Vagina (tissue), 2 donors: ENCODE results near the gene POC1A. TPM values are rescaled to one million over a fixed set of nuclear protein-coding genes. Genes with fewer than 3 reads are reported as not detected.

Source experiments
- DNase-seq, 2 donors: peaks; one replicate each; pipeline ENCODE4 v3.0.0-alpha.2; 2017; ENCODE audit errors: extremely low spot score in 2 of 2
- H3K27ac ChIP-seq: fragments of 200-600 bp; sonication (generic); one replicate; pipeline ENCODE4 v1.5.1; 2019
- H3K27me3 ChIP-seq: fragments of 200-600 bp; sonication (generic); one replicate; pipeline ENCODE4 v1.5.1; 2019
- H3K36me3 ChIP-seq, 2 donors: fragments of 200-600 bp; sonication (generic); one replicate each; pipeline ENCODE4 v1.5.1; 2017 to 2019
- H3K4me1 ChIP-seq: fragments of 200-600 bp; sonication (generic); one replicate; pipeline ENCODE4 v1.5.1; 2019
- H3K4me3 ChIP-seq, 2 donors: fragments of 200-600 bp; sonication (generic); 1 replicate in 1 of 2; 2 replicates in 1 of 2; pipeline ENCODE4 v1.5.1; 2016 to 2019
- H3K9me3 ChIP-seq: fragments of 200-600 bp; sonication (generic); one replicate; pipeline ENCODE4 v1.5.1; 2019
- CTCF ChIP-seq, 3 experiments: fragments of 450-650 bp in 2 of 3; fragments of 200-600 bp in 1 of 3; sonication (generic) in 1 of 3; IDR thresholded peaks; one replicate each; pipeline ENCODE4 v1.5.1; 2017 to 2019; ENCODE audit warnings: antibody characterized with exemption in 3 of 3, mild to moderate bottlenecking in 2 of 3, moderate library complexity in 2 of 3
- POLR2A ChIP-seq, 2 donors: fragments of 450-650 bp; IDR thresholded peaks; one replicate each; pipeline ENCODE4 v1.6.1; 2017; ENCODE audit warnings: antibody characterized with exemption in 2 of 2, mild to moderate bottlenecking in 2 of 2, moderate library complexity in 2 of 2
- POLR2AphosphoS5 ChIP-seq, 2 donors: sonication (generic); formaldehyde crosslinking; IDR thresholded peaks; one replicate each; pipeline ENCODE4 v1.9.0; 2017; ENCODE audit warnings: antibody characterized with exemption in 2 of 2, mild to moderate bottlenecking in 2 of 2, low read depth in 1 of 2; ENCODE audit not compliant: insufficient read depth in 1 of 2
- intact Hi-C: fragments of 100-400 bp; cut with DNase I; formaldehyde crosslinking; loops from one replicate; pipeline ENCODE4 v1.15.1; 2023
- total RNA-seq: library from RNA; depleted of rRNA; stranded (reverse); fragments of >200 nt; gene quantifications from one replicate; pipeline ENCODE4 v1.2.3, GENCODE V29; 2016

Gene POC1A
- total RNA-seq, 1 donor from 2014 or later: 0.74 TPM

GRCh38 chr3:52092271-52092660 lies 62.0 kb downstream of the POC1A start:
- H3K9me3 ChIP-seq: no peaks in the 10 kb centered on the region
- TF ChIP-seq POLR2AphosphoS5 (IDR thresholded peaks at IDR 0.05; ENCODE audit: insufficient read depth in 1 of 2, low read depth in 1 of 2) (no peak), CTCF (IDR thresholded peaks at IDR 0.05) (no peak), POLR2A (IDR thresholded peaks at IDR 0.05) (no peak)
- no peak overlapping the region for H3K4me3 ChIP-seq
- no peaks in the 10 kb centered on the region for H3K36me3 ChIP-seq
- H3K27me3 ChIP-seq: no peaks in the 10 kb centered on the region
- peaks cover 29% of the 10 kb centered on the region for H3K4me1 ChIP-seq
- no peak overlapping the region for H3K27ac ChIP-seq
- intact Hi-C loops: no loop called here
- DNase-seq: no peak

GRCh38 chr3:52091586-52092270 lies 62.5 kb downstream of the POC1A start:
- H3K4me3 ChIP-seq: no peak overlapping the region
- H3K9me3 ChIP-seq: no peaks in the 10 kb centered on the region
- TF ChIP-seq POLR2A (IDR thresholded peaks at IDR 0.05): no peak
- TF ChIP-seq POLR2AphosphoS5 (IDR thresholded peaks at IDR 0.05; ENCODE audit: insufficient read depth in 1 of 2, low read depth in 1 of 2): no peak
- TF ChIP-seq CTCF (IDR thresholded peaks at IDR 0.05): no peak
- intact Hi-C loops: no loop called here
- no peaks in the 10 kb centered on the region for H3K27me3 ChIP-seq
- peaks cover 33% of the 10 kb centered on the region for H3K4me1 ChIP-seq
- no peaks in the 10 kb centered on the region for H3K36me3 ChIP-seq
- H3K27ac ChIP-seq: peak overlapping the region; percentile 87
- no peak for DNase-seq

- no peaks in the 10 kb centered on the region for H3K27me3 ChIP-seq
- DNase-seq: no peak
- H3K27ac ChIP-seq: peak overlapping the region; percentile 87
- TF ChIP-seq POLR2A (IDR thresholded peaks at IDR 0.05): no peak
- TF ChIP-seq CTCF (IDR thresholded peaks at IDR 0.05): no peak
- TF ChIP-seq POLR2AphosphoS5 (IDR thresholded peaks at IDR 0.05; ENCODE audit: insufficient read depth in 1 of 2, low read depth in 1 of 2): no peak
- intact Hi-C loops: no loop called here
- H3K36me3 ChIP-seq: no peaks in the 10 kb centered on the region
- H3K9me3 ChIP-seq: no peaks in the 10 kb centered on the region
- H3K4me3 ChIP-seq: no peak overlapping the region
- peaks cover 37% of the 10 kb centered on the region for H3K4me1 ChIP-seq
Observed at GRCh38 chr3:52090933-52091468, 63.2 kb downstream of the POC1A start.

GRCh38 chr3:52090131-52090932 lies 63.9 kb downstream of the POC1A start:
- Histone ChIP-seq H3K27ac (peak overlapping the region; percentile 87), H3K36me3 (no peaks in the 10 kb centered on the region), H3K4me3 (no peak overlapping the region), H3K9me3 (no peaks in the 10 kb centered on the region), H3K4me1 (peaks cover 37% of the 10 kb centered on the region), H3K27me3 (no peaks in the 10 kb centered on the region)
- intact Hi-C loops: no loop called here
- TF ChIP-seq CTCF (IDR thresholded peaks at IDR 0.05) (no peak), POLR2AphosphoS5 (IDR thresholded peaks at IDR 0.05; ENCODE audit: insufficient read depth in 1 of 2, low read depth in 1 of 2) (peak in 1 of 2 donors; percentile 38), POLR2A (IDR thresholded peaks at IDR 0.05) (no peak)
- DNase-seq: no peak
